Measurements from ENCODE around the gene ZMYND8.
"Not testable (repeated sequence)": the region's sequence is repeated elsewhere in the genome, so short reads cannot be mapped to it uniquely, and the experiment has no call there.

GRCh38 chr20:47277535-47277872, 79.0 kb downstream of the ZMYND8 start:
- not testable (repeated sequence) for TF ChIP-seq CTCF (IDR thresholded peaks at IDR 0.05; ENCODE audit: low read length); EZH2 (IDR thresholded peaks at IDR 0.05; ENCODE audit: borderline replicate concordance, low read length)

Measured in OCI-LY1 (cell line).